ENCODE results near the gene SYCE1L. TPM values are rescaled to one million over a fixed set of nuclear protein-coding genes. Genes with fewer than 3 reads are reported as not detected.
"Not testable (repeated sequence)": the region's sequence is repeated elsewhere in the genome, so short reads cannot be mapped to it uniquely, and the experiment has no call there.

Gene SYCE1L, protein sequence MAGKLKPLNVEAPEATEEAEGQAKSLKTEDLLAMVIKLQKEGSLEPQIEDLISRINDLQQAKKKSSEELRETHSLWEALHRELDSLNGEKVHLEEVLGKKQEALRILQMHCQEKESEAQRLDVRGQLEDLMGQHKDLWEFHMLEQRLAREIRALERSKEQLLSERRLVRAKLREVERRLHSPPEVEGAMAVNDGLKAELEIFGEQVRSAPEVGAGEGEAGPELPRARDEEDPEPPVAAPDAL
- 1 to 10 TPM in 1 of 4 donors, not detected in 3; 3.9 TPM for total RNA-seq

DNA sequence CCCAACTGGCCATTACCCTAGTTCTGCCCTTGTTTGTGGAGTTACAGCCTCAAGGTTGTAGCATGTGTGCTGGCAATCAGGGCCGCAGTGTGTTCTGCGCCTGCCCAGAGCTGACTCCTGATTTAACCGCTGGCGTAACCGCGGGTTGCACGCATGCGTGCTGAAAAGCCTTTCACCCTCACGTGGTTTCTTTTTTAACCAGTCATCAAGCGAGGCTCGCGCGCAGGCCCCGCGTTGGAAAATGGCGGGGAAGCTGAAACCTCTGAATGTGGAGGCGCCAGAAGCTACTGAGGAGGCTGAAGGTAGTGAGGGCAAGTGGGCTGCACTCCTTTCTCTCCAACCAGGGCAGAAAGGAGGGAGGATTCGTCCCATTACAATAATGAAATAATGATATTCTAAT lies at the start of gene SYCE1L:
TSS of gene SYCE1L (plus strand) at position 198 of the 400 bp plus-strand sequence. CDS start at position 242, 44 bp downstream.
- Histone ChIP-seq H3K27ac (no peak within 1 kb of the TSS), H3K4me3 (replicated peaks in 1 of 3) (no peak within 1 kb of the TSS), H3K36me3 (peaks cover 42% of the 10 kb centered on the region in 2 donors), H3K9me3 (no peaks in the 10 kb centered on the region), H3K4me1 (no peaks in the 10 kb centered on the region), H3K27me3 (no peaks in the 10 kb centered on the region)
- WGBS, 2 donors = 95 to 97% methylated on average over 18 of the region's 18 CpGs
- TF ChIP-seq POLR2A (IDR thresholded peaks at IDR 0.05) = no peak
- TF ChIP-seq, protein P1, sequence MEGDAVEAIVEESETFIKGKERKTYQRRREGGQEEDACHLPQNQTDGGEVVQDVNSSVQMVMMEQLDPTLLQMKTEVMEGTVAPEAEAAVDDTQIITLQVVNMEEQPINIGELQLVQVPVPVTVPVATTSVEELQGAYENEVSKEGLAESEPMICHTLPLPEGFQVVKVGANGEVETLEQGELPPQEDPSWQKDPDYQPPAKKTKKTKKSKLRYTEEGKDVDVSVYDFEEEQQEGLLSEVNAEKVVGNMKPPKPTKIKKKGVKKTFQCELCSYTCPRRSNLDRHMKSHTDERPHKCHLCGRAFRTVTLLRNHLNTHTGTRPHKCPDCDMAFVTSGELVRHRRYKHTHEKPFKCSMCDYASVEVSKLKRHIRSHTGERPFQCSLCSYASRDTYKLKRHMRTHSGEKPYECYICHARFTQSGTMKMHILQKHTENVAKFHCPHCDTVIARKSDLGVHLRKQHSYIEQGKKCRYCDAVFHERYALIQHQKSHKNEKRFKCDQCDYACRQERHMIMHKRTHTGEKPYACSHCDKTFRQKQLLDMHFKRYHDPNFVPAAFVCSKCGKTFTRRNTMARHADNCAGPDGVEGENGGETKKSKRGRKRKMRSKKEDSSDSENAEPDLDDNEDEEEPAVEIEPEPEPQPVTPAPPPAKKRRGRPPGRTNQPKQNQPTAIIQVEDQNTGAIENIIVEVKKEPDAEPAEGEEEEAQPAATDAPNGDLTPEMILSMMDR (IDR thresholded peaks at IDR 0.05) = no peak
- DNase-seq = no peak
- intact Hi-C loops (cut with DNase I) = no loop called here

DNA sequence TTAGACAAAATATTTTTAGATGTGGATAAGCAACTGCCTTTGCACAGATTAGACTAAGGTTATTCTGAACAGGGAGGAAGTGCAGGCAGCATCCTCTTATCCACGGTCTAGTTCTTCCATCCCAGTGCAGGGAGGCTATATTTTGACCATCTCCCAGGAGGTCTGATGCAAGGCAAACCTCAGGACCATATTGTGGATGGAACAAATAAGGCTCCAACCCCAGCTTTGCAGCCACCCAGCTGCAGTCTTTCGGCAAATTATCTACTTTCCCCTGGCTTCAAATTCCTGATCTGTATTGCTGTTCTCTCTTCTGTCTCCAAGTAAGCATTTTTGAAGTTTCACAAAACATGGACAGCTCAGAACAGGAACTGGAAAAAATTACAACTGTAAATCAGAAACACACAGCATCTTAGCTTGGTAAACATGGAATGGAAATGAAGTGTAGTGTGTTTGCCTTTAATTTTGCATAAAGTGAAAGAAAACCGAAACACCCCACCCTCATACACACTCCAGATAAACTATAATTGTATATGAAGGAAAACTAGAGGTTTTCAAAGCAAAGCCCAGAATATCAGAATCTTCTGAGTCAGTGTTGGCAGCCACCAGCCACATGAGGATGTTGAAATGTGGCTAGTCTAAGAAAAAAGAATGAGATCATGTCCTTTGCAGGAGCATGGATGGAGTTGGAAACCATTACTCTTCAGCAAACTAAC lies 41.7 kb upstream of the SYCE1L start:
- no peak for DNase-seq
- no peaks in the 10 kb centered on the region for H3K27me3 ChIP-seq
- H3K4me1 ChIP-seq = no peaks in the 10 kb centered on the region
- TF ChIP-seq, protein P1 (IDR thresholded peaks at IDR 0.05) = no peak
- no peak for TF ChIP-seq POLR2A (IDR thresholded peaks at IDR 0.05)
- intact Hi-C loops (cut with DNase I) = no loop called here
- H3K4me3 ChIP-seq (replicated peaks in 1 of 3) = no peak overlapping the region
- H3K9me3 ChIP-seq = no peaks in the 10 kb centered on the region
- no peak overlapping the region for H3K27ac ChIP-seq
- H3K36me3 ChIP-seq = no peaks in the 10 kb centered on the region
- WGBS, 2 donors = 36 to 37% methylated on average over 3 of the region's 3 CpGs

DNA sequence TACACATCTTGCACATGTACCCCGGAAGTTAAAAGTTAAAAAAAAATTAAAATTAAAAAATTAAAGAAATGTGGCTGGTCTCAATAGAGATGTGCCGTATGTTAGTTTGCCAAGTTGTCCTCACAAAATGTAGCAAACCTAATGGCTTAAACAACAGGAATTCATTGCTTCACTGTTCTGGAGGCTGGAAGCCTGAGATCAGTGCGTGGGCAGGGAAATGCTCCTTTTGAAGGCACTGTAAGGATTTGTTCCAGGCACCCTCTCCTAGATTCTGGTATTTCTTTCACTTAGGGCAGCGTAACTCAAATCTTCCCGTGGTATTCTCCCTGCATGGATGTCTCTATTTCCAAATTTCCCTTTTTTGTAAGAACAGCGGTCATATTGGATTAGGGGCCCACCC lies 40.9 kb upstream of the SYCE1L start:
- DNase-seq = no peak
- Histone ChIP-seq H3K9me3 (no peaks in the 10 kb centered on the region), H3K36me3 (no peaks in the 10 kb centered on the region), H3K4me3 (replicated peaks in 1 of 3) (no peak overlapping the region), H3K27ac (no peak overlapping the region), H3K27me3 (no peaks in the 10 kb centered on the region), H3K4me1 (no peaks in the 10 kb centered on the region)
- 83 to 92% methylated on average over 6 of the region's 6 CpGs for WGBS, 2 donors
- intact Hi-C loops (cut with DNase I) = no loop called here
- TF ChIP-seq, protein P1 (IDR thresholded peaks at IDR 0.05) = no peak
- TF ChIP-seq POLR2A (IDR thresholded peaks at IDR 0.05) = no peak

DNA sequence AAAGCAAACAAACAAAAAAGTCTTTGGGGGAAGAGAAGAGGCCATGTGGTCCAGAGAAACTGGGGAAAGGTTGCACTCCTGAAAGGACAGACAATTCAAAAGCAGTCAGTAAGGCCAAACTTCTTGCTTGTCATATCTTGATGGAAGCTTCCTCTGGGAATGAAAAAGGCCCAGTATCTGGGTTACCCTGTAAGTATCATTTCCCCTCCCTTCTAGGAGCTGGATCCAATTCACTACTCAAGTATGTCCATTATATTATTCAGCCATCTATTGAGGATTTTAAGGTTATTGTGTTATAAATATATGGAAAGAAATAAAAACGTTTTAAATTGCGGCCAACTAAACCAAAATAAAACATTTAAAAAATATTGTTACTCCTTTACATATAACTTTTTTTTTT lies 34.2 kb upstream of the SYCE1L start:
- Histone ChIP-seq H3K9me3 (no peaks in the 10 kb centered on the region), H3K27me3 (no peaks in the 10 kb centered on the region), H3K4me3 (replicated peaks in 1 of 3) (no peak overlapping the region), H3K4me1 (no peaks in the 10 kb centered on the region), H3K27ac (no peak overlapping the region), H3K36me3 (no peaks in the 10 kb centered on the region)
- WGBS, 2 donors = 77 to 85% methylated on average over 2 of the region's 2 CpGs
- intact Hi-C loops (cut with DNase I) = no loop called here
- no peak for TF ChIP-seq POLR2A (IDR thresholded peaks at IDR 0.05)
- TF ChIP-seq, protein P1 (IDR thresholded peaks at IDR 0.05) = no peak
- DNase-seq = no peak

DNA sequence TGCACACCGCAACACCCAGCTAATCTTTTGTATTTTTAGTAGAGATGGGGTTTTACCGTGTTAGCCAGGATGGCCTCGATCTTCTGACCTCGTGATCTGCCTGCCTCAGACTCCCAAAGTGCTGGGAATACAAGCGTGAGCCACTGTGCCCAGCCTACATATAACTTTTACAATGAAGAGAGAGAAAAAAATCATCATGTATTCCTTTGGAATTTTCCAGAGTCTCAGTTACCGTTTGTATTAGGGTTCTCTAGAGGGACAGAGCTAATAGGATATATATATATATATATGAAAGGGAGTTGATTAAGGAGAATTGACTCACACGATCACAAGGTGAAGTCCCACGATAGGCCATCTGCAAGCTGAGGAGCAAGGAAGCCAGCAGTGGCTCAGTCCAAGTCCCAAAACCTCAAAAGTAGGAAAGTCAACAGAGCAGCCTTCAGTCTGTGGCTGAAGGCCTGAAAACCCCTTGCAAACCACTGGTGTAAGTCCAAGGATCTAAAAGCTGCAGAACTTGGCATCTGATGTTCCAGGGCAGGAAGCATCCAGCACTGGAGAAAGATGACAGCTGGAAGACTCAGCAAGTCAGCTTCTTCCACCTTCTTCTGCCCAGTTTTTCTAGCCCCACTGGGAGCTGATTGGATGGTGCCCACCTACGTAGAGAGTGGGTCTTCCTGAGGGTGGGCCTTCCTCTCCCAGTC lies 33.5 kb upstream of the SYCE1L start:
- 84 to 87% methylated on average over 9 of the region's 9 CpGs for WGBS, 2 donors
- H3K9me3 ChIP-seq; H3K4me3 ChIP-seq (replicated peaks in 1 of 3); H3K4me1 ChIP-seq; H3K27me3 ChIP-seq; DNase-seq; H3K27ac ChIP-seq; H3K36me3 ChIP-seq; intact Hi-C loops (cut with DNase I): not testable (repeated sequence)
